ENCODE results near the gene IQSEC1.

GRCh38 chr3:13102386-13103345, 29.4 kb upstream of the IQSEC1 start:
- TF ChIP-seq POLR2AphosphoS5 (IDR thresholded peaks at IDR 0.05; ENCODE audit: low read depth, low read length) (no peak), USF2 (IDR thresholded peaks at IDR 0.05; ENCODE audit: low read length) (no peak), POLR2A (IDR thresholded peaks at IDR 0.05; ENCODE audit: control extremely low read depth in 1 of 2, low read depth in 2 of 2, low read length in 2 of 2) (no peak), FOSL1 (IDR thresholded peaks at IDR 0.05; ENCODE audit: insufficient read depth, low read depth, low read length) (no peak), TAF1 (IDR thresholded peaks at IDR 0.05; ENCODE audit: low read depth, low read length) (no peak), CTCF (IDR thresholded peaks at IDR 0.05; ENCODE audit: control extremely low read depth in 1 of 3, insufficient read depth in 1 of 3, low read depth in 1 of 3, low read length in 3 of 3) (no peak), GABPA (IDR thresholded peaks at IDR 0.05; ENCODE audit: borderline replicate concordance, insufficient read depth, low read length) (no peak), CHD7 (IDR thresholded peaks at IDR 0.05; ENCODE audit: insufficient replicate concordance, low read length) (no peak), GTF2F1 (IDR thresholded peaks at IDR 0.05; ENCODE audit: borderline replicate concordance, low read depth, low read length) (no peak), CHD1 (IDR thresholded peaks at IDR 0.05; ENCODE audit: low read depth, low read length) (no peak), RNF2 (IDR thresholded peaks at IDR 0.05; ENCODE audit: borderline replicate concordance, low read depth, low read length, missing control alignments, poor library complexity, severe bottlenecking) (no peak)
